GM21390 (cell line): ENCODE results near the gene PCCA.
A peak's percentile ranks its signal among the peaks of the same experiment; 100 is the strongest.

Source experiments
- ATAC-seq: cut with Tn5 transposase; IDR thresholded peaks from one replicate; pipeline ENCODE4 v1.9.1; 2021; ENCODE audit not compliant: unreplicated experiment

Gene PCCA

GRCh38 chr13:100497389-100497788, 408.5 kb downstream of the PCCA start:
- ATAC-seq, result no peak

GRCh38 chr13:100502446-100502845, 413.6 kb downstream of the PCCA start:
- ATAC-seq, result no peak

- ATAC-seq, result no peak
These were observed 414.7 kb downstream of the PCCA start for GRCh38 chr13:100503622-100504021.

- ATAC-seq, result peak; percentile 66
These were observed 417.3 kb downstream of the PCCA start for GRCh38 chr13:100506154-100506553.

GRCh38 chr13:100506600-100507422, 417.9 kb downstream of the PCCA start:
- peak; percentile 33 for ATAC-seq

GRCh38 chr13:100508455-100508854, 419.6 kb downstream of the PCCA start:
- no peak for ATAC-seq

- ATAC-seq, result no peak
These were observed 420.1 kb downstream of the PCCA start for GRCh38 chr13:100508996-100509395.

GRCh38 chr13:100510208-100510957, 421.5 kb downstream of the PCCA start:
- ATAC-seq, result no peak

GRCh38 chr13:100511466-100511865, 422.6 kb downstream of the PCCA start:
- ATAC-seq, result no peak

GRCh38 chr13:100512422-100512821, 423.5 kb downstream of the PCCA start:
- ATAC-seq, result no peak

- no peak for ATAC-seq
These were observed 424.3 kb downstream of the PCCA start for GRCh38 chr13:100513171-100513570.

- no peak for ATAC-seq
These were observed 425.2 kb downstream of the PCCA start for GRCh38 chr13:100513987-100514670.

GRCh38 chr13:100514788-100515409, 426.0 kb downstream of the PCCA start:
- ATAC-seq, result peak; percentile 95

- ATAC-seq, result no peak
These were observed 426.5 kb downstream of the PCCA start for GRCh38 chr13:100515410-100515800.

GRCh38 chr13:100517135-100517534, 428.2 kb downstream of the PCCA start:
- no peak for ATAC-seq

- ATAC-seq, result no peak
These were observed 428.8 kb downstream of the PCCA start for GRCh38 chr13:100517728-100518127.

GRCh38 chr13:100518394-100519062, 429.6 kb downstream of the PCCA start:
- no peak for ATAC-seq

- no peak for ATAC-seq
These were observed 430.7 kb downstream of the PCCA start for GRCh38 chr13:100519626-100520025.

GRCh38 chr13:100520936-100521850, 432.3 kb downstream of the PCCA start:
- ATAC-seq, result no peak
